HG02642 (cell line): ENCODE results near the gene MRPS9.
A peak's percentile ranks its signal among the peaks of the same experiment; 100 is the strongest.

Experiments used
- ATAC-seq: cut with Tn5 transposase; IDR thresholded peaks from one replicate; pipeline ENCODE4 v1.9.1; 2021; ENCODE audit warnings: mild to moderate bottlenecking; ENCODE audit not compliant: unreplicated experiment, poor library complexity

Gene MRPS9

GRCh38 chr2:105037572-105038382 is at the start of gene MRPS9:
TSS of gene MRPS9 (plus strand) at chr2:105038069. CDS start at chr2:105038093, 24 bp downstream.
- ATAC-seq, result peak; percentile 100

- ATAC-seq, result no peak
Observed at GRCh38 chr2:105005181-105005951, 32.5 kb upstream of the MRPS9 start.

- ATAC-seq, result no peak
Observed at GRCh38 chr2:105007367-105007766, 30.5 kb upstream of the MRPS9 start.

- ATAC-seq, result no peak
Observed at GRCh38 chr2:105032476-105032875, 5.4 kb upstream of the MRPS9 start.

- ATAC-seq, result no peak
Observed at GRCh38 chr2:105034170-105034569, 3.7 kb upstream of the MRPS9 start.

- ATAC-seq, result no peak
Observed at GRCh38 chr2:105038383-105039061, 653 bp downstream of the MRPS9 start.

- no peak for ATAC-seq
Observed at GRCh38 chr2:105039559-105039958, 1.7 kb downstream of the MRPS9 start.

GRCh38 chr2:105042189-105042588 is 4.3 kb downstream of the MRPS9 start:
- no peak for ATAC-seq

- ATAC-seq, result no peak
Observed at GRCh38 chr2:105052773-105053172, 14.9 kb downstream of the MRPS9 start.

GRCh38 chr2:105055613-105056012 is 17.7 kb downstream of the MRPS9 start:
- no peak for ATAC-seq

- ATAC-seq, result no peak
Observed at GRCh38 chr2:105056245-105056644, 18.4 kb downstream of the MRPS9 start.

- no peak for ATAC-seq
Observed at GRCh38 chr2:105057005-105057404, 19.1 kb downstream of the MRPS9 start.

- ATAC-seq, result no peak
Observed at GRCh38 chr2:105061560-105061959, 23.7 kb downstream of the MRPS9 start.

- ATAC-seq, result no peak
Observed at GRCh38 chr2:105062158-105062557, 24.3 kb downstream of the MRPS9 start.

- ATAC-seq, result no peak
Observed at GRCh38 chr2:105068387-105068786, 30.5 kb downstream of the MRPS9 start.

- no peak for ATAC-seq
Observed at GRCh38 chr2:105068875-105069274, 31.0 kb downstream of the MRPS9 start.

- ATAC-seq, result no peak
Observed at GRCh38 chr2:105070010-105070865, 32.4 kb downstream of the MRPS9 start.

GRCh38 chr2:105071379-105071778 is 33.5 kb downstream of the MRPS9 start:
- no peak for ATAC-seq

- peak; percentile 90 for ATAC-seq
Observed at GRCh38 chr2:105072039-105072438, 34.2 kb downstream of the MRPS9 start.

- ATAC-seq, result no peak
Observed at GRCh38 chr2:105073591-105073990, 35.7 kb downstream of the MRPS9 start.
